Effector memory CD4-positive, alpha-beta T cell (primary cell): Measurements from ENCODE around the gene EIF4H.
"Not testable (repeated sequence)": the region's sequence is repeated elsewhere in the genome, so short reads cannot be mapped to it uniquely, and the experiment has no call there.

ENCODE experiments used
- DNase-seq, 3 donors: peaks; one replicate each; pipeline ENCODE4 v3.0.0-alpha.2; 2020
- H3K27ac ChIP-seq: 2 replicates; pipeline ENCODE4 v1.7.0; 2013; ENCODE audit warnings: mild to moderate bottlenecking, low read length, moderate library complexity; ENCODE audit not compliant: insufficient read depth, poor library complexity, severe bottlenecking
- H3K27me3 ChIP-seq: replicated peaks from 2 replicates; pipeline ENCODE4 v1.7.0; 2013; ENCODE audit warnings: mild to moderate bottlenecking, low read length; ENCODE audit not compliant: insufficient read depth, control insufficient read depth, poor library complexity, severe bottlenecking
- H3K36me3 ChIP-seq: 2 replicates; pipeline ENCODE4 v1.7.0; 2013; ENCODE audit warnings: mild to moderate bottlenecking, low read length, moderate library complexity; ENCODE audit not compliant: control insufficient read depth, insufficient read depth
- H3K4me1 ChIP-seq: 2 replicates; pipeline ENCODE4 v1.7.0; 2013; ENCODE audit warnings: low read length, mild to moderate bottlenecking; ENCODE audit not compliant: control insufficient read depth, insufficient read depth, poor library complexity, severe bottlenecking
- H3K4me3 ChIP-seq: 2 replicates; pipeline ENCODE4 v1.7.0; 2013; ENCODE audit warnings: low read length, low read depth, mild to moderate bottlenecking; ENCODE audit not compliant: insufficient read depth, poor library complexity, severe bottlenecking
- H3K9me3 ChIP-seq: 2 replicates; pipeline ENCODE4 v1.7.0; 2013; ENCODE audit warnings: mild to moderate bottlenecking, low read length, moderate library complexity; ENCODE audit not compliant: control insufficient read depth

Gene EIF4H

GRCh38 chr7:74222851-74223710 is 48.9 kb downstream of the EIF4H start:
- Histone ChIP-seq H3K4me1 (no peaks in the 10 kb centered on the region), H3K27ac (no peak overlapping the region), H3K4me3 (no peak overlapping the region), H3K27me3 (no peaks in the 10 kb centered on the region), H3K36me3 (no peaks in the 10 kb centered on the region), H3K9me3 (no peaks in the 10 kb centered on the region)
- DNase-seq = no peak

- no peak overlapping the region for H3K27ac ChIP-seq
Measured at GRCh38 chr7:74223711-74224510, 49.8 kb downstream of the EIF4H start.

GRCh38 chr7:74224511-74224832 is 50.3 kb downstream of the EIF4H start:
- H3K4me1 ChIP-seq = no peaks in the 10 kb centered on the region
- no peaks in the 10 kb centered on the region for H3K9me3 ChIP-seq
- no peak overlapping the region for H3K4me3 ChIP-seq
- H3K27me3 ChIP-seq = no peaks in the 10 kb centered on the region
- H3K27ac ChIP-seq = no peak overlapping the region
- no peaks in the 10 kb centered on the region for H3K36me3 ChIP-seq
- DNase-seq = no peak

More at GRCh38 chr7:74223711-74224510, 49.8 kb downstream of the EIF4H start:
- Histone ChIP-seq H3K4me1 (no peaks in the 10 kb centered on the region), H3K4me3 (no peak overlapping the region), H3K27me3 (no peaks in the 10 kb centered on the region), H3K36me3 (no peaks in the 10 kb centered on the region), H3K9me3 (no peaks in the 10 kb centered on the region)
- no peak for DNase-seq

GRCh38 chr7:74224907-74225306 is 50.8 kb downstream of the EIF4H start:
- H3K4me1 ChIP-seq, H3K36me3 ChIP-seq, H3K27me3 ChIP-seq, H3K4me3 ChIP-seq, DNase-seq, H3K9me3 ChIP-seq, H3K27ac ChIP-seq: not testable (repeated sequence)

- no peaks in the 10 kb centered on the region for H3K4me1 ChIP-seq
- no peaks in the 10 kb centered on the region for H3K36me3 ChIP-seq
Measured at GRCh38 chr7:74225400-74225799, 51.2 kb downstream of the EIF4H start.

GRCh38 chr7:74226633-74227032 is 52.5 kb downstream of the EIF4H start:
- Histone ChIP-seq H3K27me3 (no peaks in the 10 kb centered on the region), H3K36me3 (no peaks in the 10 kb centered on the region), H3K9me3 (no peaks in the 10 kb centered on the region), H3K27ac (no peak overlapping the region), H3K4me3 (no peak overlapping the region), H3K4me1 (no peaks in the 10 kb centered on the region)
- DNase-seq = no peak

More at GRCh38 chr7:74225400-74225799, 51.2 kb downstream of the EIF4H start:
- no peak for DNase-seq
- Histone ChIP-seq H3K4me3 (no peak overlapping the region), H3K9me3 (no peaks in the 10 kb centered on the region), H3K27ac (no peak overlapping the region), H3K27me3 (no peaks in the 10 kb centered on the region)

- no peak for DNase-seq
- H3K36me3 ChIP-seq = peaks cover 16% of the 10 kb centered on the region
- H3K27me3 ChIP-seq = no peaks in the 10 kb centered on the region
- H3K4me3 ChIP-seq = no peak overlapping the region
- no peak overlapping the region for H3K27ac ChIP-seq
- H3K4me1 ChIP-seq = no peaks in the 10 kb centered on the region
- H3K9me3 ChIP-seq = no peaks in the 10 kb centered on the region
Measured at GRCh38 chr7:74228951-74229900, 55.1 kb downstream of the EIF4H start.

GRCh38 chr7:74230446-74231231 is 56.5 kb downstream of the EIF4H start:
- no peak overlapping the region for H3K27ac ChIP-seq
- H3K36me3 ChIP-seq = peaks cover 22% of the 10 kb centered on the region
- no peaks in the 10 kb centered on the region for H3K4me1 ChIP-seq

GRCh38 chr7:74231232-74231590 is 57.1 kb downstream of the EIF4H start:
- DNase-seq = no peak
- H3K4me3 ChIP-seq = no peak overlapping the region
- H3K36me3 ChIP-seq = peaks cover 24% of the 10 kb centered on the region
- no peak overlapping the region for H3K27ac ChIP-seq
- H3K9me3 ChIP-seq = no peaks in the 10 kb centered on the region
- H3K4me1 ChIP-seq = no peaks in the 10 kb centered on the region
- H3K27me3 ChIP-seq = no peaks in the 10 kb centered on the region

More at GRCh38 chr7:74230446-74231231, 56.5 kb downstream of the EIF4H start:
- no peaks in the 10 kb centered on the region for H3K27me3 ChIP-seq
- DNase-seq = no peak
- H3K9me3 ChIP-seq = no peaks in the 10 kb centered on the region
- H3K4me3 ChIP-seq = no peak overlapping the region
